Epithelial cell of proximal tubule (primary cell): ENCODE results near the gene KCTD15. TPM values are rescaled to one million over a fixed set of nuclear protein-coding genes. Genes with fewer than 3 reads are reported as not detected.

Source experiments
- DNase-seq: peaks from one replicate; pipeline ENCODE4 v3.0.0-alpha.2; 2011; ENCODE audit warnings: low read depth
- H3K4me3 ChIP-seq: 2 replicates; pipeline ENCODE4 v1.5.1; 2011; ENCODE audit warnings: low read depth, mild to moderate bottlenecking, low read length
- CTCF ChIP-seq: conservative IDR thresholded peaks from 2 replicates; pipeline ENCODE4 v1.5.1; 2012; ENCODE audit warnings: low read depth, mild to moderate bottlenecking, low read length
- total RNA-seq: library from RNA; depleted of rRNA; stranded (reverse); fragments of >200 nt; gene quantifications from 2 replicates; pipeline ENCODE4 v1.2.3, GENCODE V29; 2015

The KCTD15 gene
- total RNA-seq, 1 donor from 2014 or later: 22.4 TPM

GRCh38 chr19:33795370-33796163 lies 1.1 kb upstream of the KCTD15 start:
- peak; percentile 62 for TF ChIP-seq CTCF
- DNase-seq: no peak
- peak overlapping the region; percentile 57 for H3K4me3 ChIP-seq

GRCh38 chr19:33797802-33798671 lies 1.4 kb downstream of the KCTD15 start:
- TF ChIP-seq CTCF: no peak
- DNase-seq: no peak
- H3K4me3 ChIP-seq: peak overlapping the region; percentile 48

GRCh38 chr19:33798681-33799111 lies 2.0 kb downstream of the KCTD15 start:
- TF ChIP-seq CTCF: no peak
- no peak overlapping the region for H3K4me3 ChIP-seq
- DNase-seq: no peak

- no peak for DNase-seq
- no peak for TF ChIP-seq CTCF
Observed at GRCh38 chr19:33799476-33799875, 2.8 kb downstream of the KCTD15 start.

GRCh38 chr19:33800012-33800680 lies 3.5 kb downstream of the KCTD15 start:
- DNase-seq: no peak

More at GRCh38 chr19:33799476-33799875, 2.8 kb downstream of the KCTD15 start:
- H3K4me3 ChIP-seq: no peak overlapping the region

More at GRCh38 chr19:33800012-33800680, 3.5 kb downstream of the KCTD15 start:
- no peak for TF ChIP-seq CTCF
- no peak overlapping the region for H3K4me3 ChIP-seq
